Activated naive CD4-positive, alpha-beta T cell treated with anti-CD3 and anti-CD28 coated beads for 36 hours (primary cell): ENCODE results near the gene MED23. TPM values are rescaled to one million over a fixed set of nuclear protein-coding genes. Genes with fewer than 3 reads are reported as not detected.
A peak's percentile ranks its signal among the peaks of the same experiment; 100 is the strongest.

Source experiments
- CTCF ChIA-PET: fragments of 350-600 bp; sonication (Branson Sonifier 250); formaldehyde crosslinking; loops from one replicate; lab custom pipeline; 2021; ENCODE audit warnings: antibody characterized with exemption; lab: Charles Lee
- DNase-seq: peaks from one replicate; pipeline ENCODE4 v3.0.0-alpha.2; 2020
- H3K27ac Mint-ChIP-seq: one replicate; pipeline ENCODE4 v1.8.0; 2021; ENCODE audit warnings: mild to moderate bottlenecking, mixed read lengths
- H3K27me3 Mint-ChIP-seq: one replicate; pipeline ENCODE4 v1.8.0; 2021; ENCODE audit warnings: low read depth, mixed read lengths
- H3K36me3 Mint-ChIP-seq: one replicate; pipeline ENCODE4 v1.8.0; 2021; ENCODE audit warnings: low read depth, mixed read lengths
- H3K4me1 Mint-ChIP-seq: one replicate; pipeline ENCODE4 v1.8.0; 2021; ENCODE audit warnings: low read depth, mixed read lengths
- H3K4me3 Mint-ChIP-seq: one replicate; pipeline ENCODE4 v1.8.0; 2021; ENCODE audit warnings: mild to moderate bottlenecking, moderate library complexity, mixed read lengths
- H3K9me3 Mint-ChIP-seq: one replicate; pipeline ENCODE4 v1.8.0; 2021; ENCODE audit warnings: mixed read lengths
- intact Hi-C: fragments of 100-400 bp; cut with micrococcal nuclease; formaldehyde crosslinking; loops from one replicate; pipeline ENCODE4 v1.15.1; 2023
- total RNA-seq, 2 experiments: library from RNA; stranded (reverse); gene quantifications; one replicate each; pipeline ENCODE4 v1.2.3, GENCODE V29; 2021

Gene MED23
- total RNA-seq, 2 experiments from 2014 or later: 27.4 to 28.8 TPM

- intact Hi-C loops: no loop called here
- CTCF ChIA-PET: interaction anchor here (4.2 kb wide), 1 partner anchor 10 kb away, joined by 33 read pairs; the partner anchor contains the start of gene MED23
- Mint-ChIP-seq H3K36me3 (no peaks in the 10 kb centered on the region), H3K4me1 (peaks cover 2% of the 10 kb centered on the region), H3K4me3 (no peak overlapping the region), H3K27ac (no peak overlapping the region), H3K27me3 (no peaks in the 10 kb centered on the region), H3K9me3 (no peaks in the 10 kb centered on the region)
- no peak for DNase-seq
Measured at GRCh38 chr6:131638013-131638412, 10.0 kb upstream of the MED23 start.

DNA sequence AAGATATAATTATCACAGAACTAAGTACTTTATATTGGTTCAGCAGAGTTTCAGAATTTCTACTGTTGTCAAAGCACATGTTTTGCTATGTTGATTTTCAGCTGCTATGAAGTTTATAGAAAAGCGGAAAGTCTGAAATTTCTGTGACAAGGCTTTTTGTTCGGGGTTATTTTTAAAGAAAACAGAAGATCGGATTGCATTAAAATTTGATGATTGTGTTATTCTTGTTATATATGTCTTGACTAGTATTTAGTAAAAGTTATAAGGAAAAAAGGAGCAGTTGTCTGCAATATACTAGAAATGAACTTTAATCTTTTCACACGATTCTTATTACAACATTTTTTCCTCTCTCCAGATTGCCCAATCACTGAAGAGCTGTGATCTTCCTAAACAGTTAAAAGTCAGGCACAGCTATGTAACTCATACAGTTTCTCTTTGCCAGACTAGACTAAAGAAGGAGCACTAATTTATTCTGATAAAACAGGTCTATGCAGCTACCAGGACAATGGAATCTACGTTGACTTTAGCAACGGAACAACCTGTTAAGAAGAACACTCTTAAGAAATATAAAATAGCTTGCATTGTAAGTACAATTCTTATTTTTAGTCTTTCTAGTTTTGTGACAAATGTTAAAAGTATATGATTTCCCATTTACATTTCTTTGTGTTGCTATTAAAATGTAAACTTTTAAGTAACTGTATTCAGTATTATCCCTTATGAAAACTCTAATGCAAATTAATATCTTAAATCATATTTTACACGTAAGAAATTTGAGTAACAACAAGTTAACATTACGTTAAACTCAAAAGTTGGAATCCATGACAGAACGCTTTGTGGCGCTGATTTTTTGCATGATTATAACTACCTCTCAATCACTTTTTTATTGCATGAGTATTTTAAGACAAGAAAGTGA, 9.1 kb upstream of the MED23 start, which contains the start of gene ENPP3:
Gene ENPP3 (plus strand): TSS at position 423 of the 913 bp plus-strand sequence. CDS start 83 bp downstream, at position 506.
- Mint-ChIP-seq H3K27me3 (no peaks in the 10 kb centered on the region), H3K36me3 (no peaks in the 10 kb centered on the region), H3K4me1 (peaks cover 2% of the 10 kb centered on the region), H3K9me3 (no peaks in the 10 kb centered on the region), H3K4me3 (no peak within 1 kb of the TSS), H3K27ac (no peak within 1 kb of the TSS)
- no peak for DNase-seq
- CTCF ChIA-PET: interaction anchor here (0.7 to 4.2 kb wide), 3 partner anchors 9 to 224 kb away, joined by 4 to 33 read pairs (median 4); partner anchors contain the start of gene MED23
- intact Hi-C loops: no loop called here

- DNase-seq: no peak
- Mint-ChIP-seq H3K4me1 (peaks cover 2% of the 10 kb centered on the region), H3K27me3 (no peaks in the 10 kb centered on the region), H3K9me3 (no peaks in the 10 kb centered on the region), H3K36me3 (no peaks in the 10 kb centered on the region), H3K27ac (no peak overlapping the region), H3K4me3 (no peak overlapping the region)
- CTCF ChIA-PET: interaction anchor here (0.9 kb wide), 1 partner anchor 8 kb away, joined by 3 read pairs; the partner anchor contains the start of gene MED23
- intact Hi-C loops: no loop called here
Measured at GRCh38 chr6:131635384-131636340, 7.6 kb upstream of the MED23 start.

- no peak for DNase-seq
- H3K4me3 Mint-ChIP-seq: no peak overlapping the region
- no peaks in the 10 kb centered on the region for H3K27me3 Mint-ChIP-seq
- peaks cover 26% of the 10 kb centered on the region for H3K4me1 Mint-ChIP-seq
- no peak overlapping the region for H3K27ac Mint-ChIP-seq
- intact Hi-C loops: no loop called here
- CTCF ChIA-PET: interaction anchor here (1.0 to 1.3 kb wide), 2 partner anchors 18 to 278 kb away, joined by 3 read pairs; no protein-coding TSS in a partner anchor
- H3K9me3 Mint-ChIP-seq: no peaks in the 10 kb centered on the region
- no peaks in the 10 kb centered on the region for H3K36me3 Mint-ChIP-seq
Measured at GRCh38 chr6:131631625-131632289, 3.7 kb upstream of the MED23 start.

DNA sequence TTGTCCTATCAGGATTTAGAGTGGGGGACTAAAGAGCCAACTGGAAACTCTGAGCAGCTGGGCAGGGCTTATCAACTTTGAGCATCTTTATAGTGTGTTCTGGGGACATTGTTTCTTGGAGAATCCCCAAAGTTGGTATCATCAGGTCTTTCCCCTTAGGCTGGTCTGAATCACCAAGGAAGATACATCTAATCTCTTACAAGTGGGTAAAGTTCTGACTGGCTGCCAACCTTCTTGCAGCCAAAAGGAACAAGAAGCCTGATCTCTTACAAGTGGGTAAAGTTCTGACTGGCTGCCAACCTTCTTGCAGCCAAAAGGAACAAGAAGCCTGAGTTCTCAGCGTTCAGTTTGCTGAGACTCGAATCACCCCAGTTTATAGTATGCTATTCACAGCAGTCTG, 1.6 kb upstream of the MED23 start:
- Mint-ChIP-seq H3K9me3 (no peaks in the 10 kb centered on the region), H3K4me1 (peaks cover 29% of the 10 kb centered on the region), H3K4me3 (no peak overlapping the region), H3K27ac (no peak overlapping the region), H3K36me3 (no peaks in the 10 kb centered on the region), H3K27me3 (no peaks in the 10 kb centered on the region)
- CTCF ChIA-PET: interaction anchor here (0.9 to 3.0 kb wide), 7 partner anchors 9 to 456 kb away, joined by 3 to 34 read pairs (median 15); partner anchors contain the start of gene ENPP3
- intact Hi-C loops: loop anchor here (2.0 kb wide), 3 partner anchors 349 to 1185 kb away; partner anchors contain the start of genes EPB41L2 and RPS12
- DNase-seq: peak; percentile 29

DNA sequence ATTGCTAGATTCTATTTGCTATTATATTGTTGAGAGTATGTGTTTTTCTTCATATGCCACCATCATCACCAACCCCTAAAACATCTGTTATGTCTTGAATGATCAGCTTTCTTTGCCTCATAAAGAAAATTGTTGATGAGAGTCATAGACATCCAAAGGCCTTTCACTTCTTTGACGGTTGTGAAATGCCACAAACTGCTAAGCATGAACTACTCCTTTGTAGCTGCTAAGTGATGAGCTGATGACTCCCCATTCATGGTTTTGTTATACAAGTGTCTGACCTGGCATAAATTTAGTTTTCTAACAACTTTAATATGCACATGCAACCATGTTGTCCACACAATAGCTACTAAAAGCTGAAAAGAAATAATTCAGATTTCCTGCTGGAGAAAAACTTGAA, 684 bp upstream of the MED23 start:
- Mint-ChIP-seq H3K27me3 (no peaks in the 10 kb centered on the region), H3K4me3 (peak overlapping the region; percentile 99), H3K27ac (peak overlapping the region; percentile 65), H3K36me3 (peaks cover under 1% of the 10 kb centered on the region), H3K9me3 (no peaks in the 10 kb centered on the region), H3K4me1 (peaks cover 29% of the 10 kb centered on the region)
- intact Hi-C loops: loop anchor here (1.0 to 2.0 kb wide), 10 partner anchors 96 to 1186 kb away; partner anchors contain the start of genes AKAP7, EPB41L2 and RPS12
- CTCF ChIA-PET: interaction anchor here (0.6 to 3.0 kb wide), 33 partner anchors 7 to 878 kb away, joined by 3 to 34 read pairs (median 4); partner anchors contain the start of genes ENPP1 and ENPP3
- DNase-seq: no peak

- Mint-ChIP-seq H3K36me3 (peaks cover 23% of the 10 kb centered on the region), H3K9me3 (no peaks in the 10 kb centered on the region), H3K27ac (no peak overlapping the region), H3K4me3 (no peak overlapping the region), H3K27me3 (no peaks in the 10 kb centered on the region), H3K4me1 (peaks cover 3% of the 10 kb centered on the region)
- intact Hi-C loops: no loop called here
- CTCF ChIA-PET: interaction anchor here (4.8 kb wide), 1 partner anchor 13 kb away, joined by 34 read pairs; the partner anchor contains the start of gene MED23
- DNase-seq: no peak
Measured at GRCh38 chr6:131615275-131615674, 12.8 kb downstream of the MED23 start.

DNA sequence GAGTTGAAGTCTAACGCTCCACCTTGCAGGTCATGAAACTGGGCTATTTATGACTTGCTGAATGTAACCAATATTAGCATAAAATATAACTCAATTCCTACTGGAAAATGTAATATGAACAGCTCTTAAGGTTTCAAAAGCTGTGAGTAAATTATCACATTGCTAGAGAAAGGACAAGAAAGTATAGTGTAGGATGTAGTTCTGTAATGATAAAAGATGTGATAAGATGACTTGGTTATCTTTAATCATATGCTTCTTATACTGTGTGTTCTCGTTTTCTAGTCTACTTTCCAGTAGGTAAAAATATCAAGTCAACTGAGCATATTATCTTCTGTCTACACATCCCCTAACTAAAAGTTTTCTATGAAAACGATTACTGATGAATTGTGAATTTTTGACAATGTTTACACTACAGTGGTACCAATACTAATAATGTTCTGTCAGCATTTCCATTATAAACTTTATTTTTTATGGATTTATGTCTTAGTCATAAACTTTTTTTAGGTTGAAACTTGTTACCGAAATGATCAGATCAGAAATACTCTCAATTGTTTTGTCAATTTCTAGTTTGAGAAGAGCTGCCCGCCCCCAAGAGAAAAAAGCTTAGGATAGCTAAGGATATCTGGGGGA, 14.6 kb downstream of the MED23 start:
- intact Hi-C loops: no loop called here
- H3K4me1 Mint-ChIP-seq: peaks cover 3% of the 10 kb centered on the region
- peaks cover 24% of the 10 kb centered on the region for H3K36me3 Mint-ChIP-seq
- H3K27ac Mint-ChIP-seq: no peak overlapping the region
- no peaks in the 10 kb centered on the region for H3K27me3 Mint-ChIP-seq
- no peak overlapping the region for H3K4me3 Mint-ChIP-seq
- H3K9me3 Mint-ChIP-seq: no peaks in the 10 kb centered on the region
- CTCF ChIA-PET: interaction anchor here (1.2 to 4.8 kb wide), 2 partner anchors 15 to 18 kb away, joined by 3 to 34 read pairs; partner anchors contain the start of gene MED23
- DNase-seq: no peak

- DNase-seq: no peak
- no peak overlapping the region for H3K4me3 Mint-ChIP-seq
- peaks cover 24% of the 10 kb centered on the region for H3K36me3 Mint-ChIP-seq
- no peaks in the 10 kb centered on the region for H3K27me3 Mint-ChIP-seq
- H3K4me1 Mint-ChIP-seq: peaks cover 3% of the 10 kb centered on the region
- H3K9me3 Mint-ChIP-seq: no peaks in the 10 kb centered on the region
- H3K27ac Mint-ChIP-seq: no peak overlapping the region
- intact Hi-C loops: no loop called here
- CTCF ChIA-PET: interaction anchor here (1.3 kb wide), 1 partner anchor 25 kb away, joined by 5 read pairs; the partner anchor contains the start of gene MED23
Measured at GRCh38 chr6:131602781-131603312, 25.2 kb downstream of the MED23 start.

GRCh38 chr6:131600716-131601115, 27.3 kb downstream of the MED23 start:
- Mint-ChIP-seq H3K4me1 (no peaks in the 10 kb centered on the region), H3K36me3 (peaks cover 22% of the 10 kb centered on the region), H3K9me3 (no peaks in the 10 kb centered on the region), H3K27ac (no peak overlapping the region), H3K4me3 (no peak overlapping the region), H3K27me3 (no peaks in the 10 kb centered on the region)
- intact Hi-C loops: no loop called here
- no peak for DNase-seq
- CTCF ChIA-PET: interaction anchor here (1.8 kb wide), 1 partner anchor 9 kb away, joined by 5 read pairs; no protein-coding TSS in a partner anchor
